ENCODE results near the gene SUN1.
"Not testable (repeated sequence)": the region's sequence is repeated elsewhere in the genome, so short reads cannot be mapped to it uniquely, and the experiment has no call there.

SUN1 gene, protein sequence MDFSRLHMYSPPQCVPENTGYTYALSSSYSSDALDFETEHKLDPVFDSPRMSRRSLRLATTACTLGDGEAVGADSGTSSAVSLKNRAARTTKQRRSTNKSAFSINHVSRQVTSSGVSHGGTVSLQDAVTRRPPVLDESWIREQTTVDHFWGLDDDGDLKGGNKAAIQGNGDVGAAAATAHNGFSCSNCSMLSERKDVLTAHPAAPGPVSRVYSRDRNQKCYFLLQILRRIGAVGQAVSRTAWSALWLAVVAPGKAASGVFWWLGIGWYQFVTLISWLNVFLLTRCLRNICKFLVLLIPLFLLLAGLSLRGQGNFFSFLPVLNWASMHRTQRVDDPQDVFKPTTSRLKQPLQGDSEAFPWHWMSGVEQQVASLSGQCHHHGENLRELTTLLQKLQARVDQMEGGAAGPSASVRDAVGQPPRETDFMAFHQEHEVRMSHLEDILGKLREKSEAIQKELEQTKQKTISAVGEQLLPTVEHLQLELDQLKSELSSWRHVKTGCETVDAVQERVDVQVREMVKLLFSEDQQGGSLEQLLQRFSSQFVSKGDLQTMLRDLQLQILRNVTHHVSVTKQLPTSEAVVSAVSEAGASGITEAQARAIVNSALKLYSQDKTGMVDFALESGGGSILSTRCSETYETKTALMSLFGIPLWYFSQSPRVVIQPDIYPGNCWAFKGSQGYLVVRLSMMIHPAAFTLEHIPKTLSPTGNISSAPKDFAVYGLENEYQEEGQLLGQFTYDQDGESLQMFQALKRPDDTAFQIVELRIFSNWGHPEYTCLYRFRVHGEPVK

DNA sequence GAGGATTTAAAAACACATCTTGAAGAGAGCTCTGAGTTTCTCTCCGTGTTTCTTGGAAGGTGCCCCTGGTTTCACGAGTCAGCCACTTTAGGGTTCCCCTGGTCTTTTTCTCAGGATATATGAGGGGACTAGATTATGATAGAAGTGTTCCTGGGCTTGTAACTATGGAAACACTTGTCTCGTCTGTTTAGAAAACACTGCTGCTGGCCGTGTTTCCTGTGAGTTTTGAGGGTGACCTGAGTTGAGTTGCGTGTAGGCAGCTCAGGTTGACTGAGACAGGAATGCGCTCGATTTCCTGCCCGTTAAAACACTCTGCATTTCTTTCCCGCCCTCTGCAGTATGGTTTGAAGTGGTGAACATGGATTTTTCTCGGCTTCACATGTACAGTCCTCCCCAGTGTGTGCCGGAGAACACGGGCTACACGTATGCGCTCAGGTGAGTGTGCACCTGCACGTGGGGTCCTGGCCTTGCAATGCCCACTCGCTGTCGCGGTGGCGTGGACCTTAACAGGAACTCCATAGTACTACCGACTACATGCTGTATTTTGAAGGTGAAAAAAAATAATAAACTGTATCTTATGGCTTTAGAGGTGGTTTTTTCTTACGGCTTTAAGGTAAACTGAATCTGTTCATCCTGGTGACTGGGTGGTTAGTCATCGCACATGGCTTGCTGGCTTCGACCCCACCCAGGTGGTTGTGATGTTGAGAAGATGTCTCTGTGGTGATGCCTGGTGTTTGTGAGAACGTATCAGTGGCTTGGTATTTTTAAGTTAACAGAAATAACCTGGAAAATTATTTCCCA, at the start of gene SUN1:
Gene SUN1 (plus strand): TSS at position 310 of the 801 bp plus-strand sequence. CDS start 49 bp downstream, at position 359.
- in situ Hi-C loops (cut with HindIII; ENCODE audit: low sequenced_read_pairs) = no loop called here

DNA sequence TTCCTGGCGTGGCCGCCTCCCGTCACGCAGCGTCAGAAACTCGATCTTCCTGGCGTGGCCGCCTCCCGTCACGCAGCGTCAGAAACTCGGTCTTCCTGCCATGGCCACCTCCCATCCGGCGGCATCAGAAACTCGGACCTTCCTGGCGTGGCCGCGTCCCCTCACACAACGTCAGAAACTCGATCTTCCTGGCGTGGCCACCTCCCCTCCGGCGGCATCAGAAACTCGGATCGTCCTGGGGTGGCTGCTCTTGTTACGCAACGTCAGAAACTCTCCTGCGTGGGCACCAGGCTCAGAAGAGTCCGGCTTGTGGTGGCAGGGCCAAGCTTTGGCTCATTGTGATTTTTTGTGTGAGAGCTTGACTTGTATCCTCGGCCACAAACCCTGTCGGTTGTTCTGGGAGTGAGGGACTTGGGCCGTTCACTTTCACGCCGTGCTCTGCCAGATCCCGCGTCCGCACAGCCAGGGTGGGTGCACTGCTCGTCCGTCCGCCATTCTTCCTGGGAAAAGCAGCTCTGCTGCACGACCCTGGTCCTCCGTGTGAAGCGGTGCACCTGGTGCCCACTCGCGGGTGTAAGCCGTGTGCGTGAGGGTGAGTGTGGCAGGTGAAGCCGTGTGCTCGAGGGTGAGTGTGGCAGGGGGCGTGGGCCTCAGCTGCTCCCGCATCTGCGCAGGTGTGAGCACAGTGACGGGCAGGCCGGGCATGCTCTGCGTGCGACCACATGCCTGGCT, 49.4 kb upstream of the SUN1 start:
- in situ Hi-C loops (cut with HindIII; ENCODE audit: low sequenced_read_pairs) = loop anchor here (10.0 kb wide), 1 partner anchor 182 kb away; no protein-coding TSS in a partner anchor

DNA sequence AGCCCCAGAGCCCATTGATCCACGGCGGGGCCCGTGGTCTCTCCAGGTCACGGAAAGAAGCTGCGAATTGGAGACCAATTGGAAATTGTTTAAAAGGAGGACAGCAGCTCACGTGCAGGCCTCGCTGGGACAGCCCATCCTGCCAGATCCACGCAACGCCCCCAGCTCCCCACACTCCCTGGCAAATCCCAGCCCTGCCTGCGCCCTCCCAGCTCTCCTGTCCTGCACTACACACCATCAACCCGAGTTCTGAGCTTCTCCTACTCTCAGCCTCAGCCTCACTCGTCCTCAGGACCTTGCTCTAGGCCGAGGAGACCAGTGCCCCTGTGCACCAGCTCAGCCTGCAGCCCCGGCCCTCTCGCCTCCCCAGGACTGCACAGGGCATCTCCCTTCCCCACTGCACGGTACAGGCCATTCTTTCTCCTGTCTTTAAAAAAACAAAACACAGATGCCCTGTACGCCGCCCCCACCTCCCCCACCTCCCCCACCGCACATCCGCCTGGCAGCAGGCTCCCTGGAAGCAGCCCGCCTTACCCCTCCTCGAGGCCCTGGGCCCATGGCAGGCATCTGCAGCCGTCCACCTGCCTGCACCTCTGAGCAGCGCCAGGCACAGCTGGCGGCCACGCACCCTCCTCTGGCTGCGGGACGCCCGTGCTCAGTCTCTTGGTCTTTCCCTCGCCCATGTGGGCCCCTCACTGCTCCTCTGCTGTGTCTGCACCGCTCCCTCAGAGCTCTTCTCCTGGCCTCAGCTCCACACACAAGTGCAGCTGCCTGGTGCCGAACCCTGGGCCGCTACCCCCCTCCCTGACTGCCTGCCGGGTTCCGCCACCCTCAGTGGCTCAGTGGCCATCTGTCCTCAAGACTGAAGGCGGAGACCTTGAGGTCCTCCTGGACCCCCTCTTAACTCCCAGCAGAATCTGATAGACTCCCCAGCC, 48.5 kb upstream of the SUN1 start:
- in situ Hi-C loops (cut with HindIII; ENCODE audit: low sequenced_read_pairs) = loop anchor here (10.0 kb wide), 1 partner anchor 181 kb away; no protein-coding TSS in a partner anchor

DNA sequence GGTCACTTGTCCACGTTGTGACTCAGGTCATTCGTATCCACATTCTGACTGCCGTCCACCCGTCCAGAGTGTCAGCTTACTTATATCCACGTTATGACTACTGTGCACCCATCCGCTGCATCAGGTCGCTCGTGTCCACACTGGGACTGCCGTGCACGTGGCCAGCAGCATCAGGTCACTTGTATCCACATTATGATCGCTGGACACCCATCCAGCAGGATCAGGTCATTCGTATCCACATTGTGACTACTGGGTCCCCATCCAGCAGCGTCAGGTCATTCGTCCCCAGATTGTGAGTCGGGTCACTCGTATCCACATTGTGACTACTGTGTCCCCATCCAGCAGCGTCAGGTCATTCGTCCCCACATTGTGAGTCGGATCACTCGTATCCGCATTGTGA, 47.3 kb upstream of the SUN1 start:
- in situ Hi-C loops (cut with HindIII; ENCODE audit: low sequenced_read_pairs) = loop anchor here (5.0 to 10.0 kb wide), 4 partner anchors 57 to 293 kb away; no protein-coding TSS in a partner anchor

DNA sequence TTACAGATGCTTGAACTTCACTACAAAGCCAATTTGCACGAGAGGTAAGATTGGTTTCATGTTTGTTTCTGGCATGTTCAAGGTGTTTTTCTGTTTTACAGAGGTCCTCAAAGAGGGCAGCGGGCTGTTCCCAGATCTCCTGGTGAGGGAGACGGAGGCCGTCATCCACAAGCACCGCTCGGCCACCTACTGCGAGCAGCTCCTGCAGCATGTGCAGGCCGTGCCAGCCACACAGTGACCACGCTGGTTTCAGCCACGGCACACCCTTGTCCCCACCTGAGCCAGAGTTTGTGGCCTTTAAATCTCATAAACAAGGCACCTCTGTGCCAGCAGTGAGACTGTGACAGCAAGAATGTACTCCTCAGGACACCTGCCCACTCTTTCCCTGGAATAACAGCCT, 46.9 kb upstream of the SUN1 start:
- in situ Hi-C loops (cut with HindIII; ENCODE audit: low sequenced_read_pairs) = loop anchor here (5.0 to 10.0 kb wide), 4 partner anchors 57 to 293 kb away; no protein-coding TSS in a partner anchor

DNA sequence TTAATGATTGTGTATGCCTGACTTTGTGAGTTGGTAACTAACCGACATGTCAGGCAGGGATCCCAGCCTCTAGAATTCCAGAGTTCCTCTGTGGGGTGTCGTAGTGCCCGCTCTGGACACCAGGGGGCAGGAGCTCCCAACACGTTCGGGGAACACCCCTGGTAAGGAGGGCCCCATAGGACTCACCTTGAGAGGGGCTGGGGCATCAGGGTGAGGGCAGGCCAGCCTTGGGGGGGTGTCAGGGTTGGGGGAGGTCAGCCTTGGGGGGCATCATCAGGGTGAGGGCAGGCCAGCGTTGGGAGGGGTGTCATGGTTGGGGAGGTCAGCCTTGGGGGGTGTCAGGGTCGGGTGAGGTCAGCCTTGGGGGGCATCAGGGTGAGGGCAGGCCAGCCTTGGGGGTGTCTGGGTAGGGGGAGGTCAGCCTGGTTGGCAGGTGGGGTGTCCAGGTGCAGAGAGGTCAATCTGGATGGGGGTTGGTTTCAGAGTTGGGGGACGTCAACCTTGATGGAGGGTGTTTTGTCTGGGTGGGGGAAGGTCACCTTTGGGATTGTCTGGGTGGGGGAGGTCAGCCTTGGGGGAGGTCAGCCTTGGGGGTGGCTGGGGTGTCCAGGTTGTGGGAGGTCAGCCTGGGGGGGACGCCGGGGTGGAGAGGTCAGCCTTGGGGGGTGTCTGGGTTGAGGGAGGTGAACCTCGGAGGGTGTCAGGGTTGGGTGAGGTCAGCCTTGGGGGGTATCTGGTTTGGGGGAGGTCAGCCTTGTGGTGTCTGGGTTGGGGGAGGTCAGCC, 45.6 kb upstream of the SUN1 start:
- in situ Hi-C loops (cut with HindIII; ENCODE audit: low sequenced_read_pairs) = loop anchor here (5.0 to 10.0 kb wide), 4 partner anchors 56 to 294 kb away; no protein-coding TSS in a partner anchor

DNA sequence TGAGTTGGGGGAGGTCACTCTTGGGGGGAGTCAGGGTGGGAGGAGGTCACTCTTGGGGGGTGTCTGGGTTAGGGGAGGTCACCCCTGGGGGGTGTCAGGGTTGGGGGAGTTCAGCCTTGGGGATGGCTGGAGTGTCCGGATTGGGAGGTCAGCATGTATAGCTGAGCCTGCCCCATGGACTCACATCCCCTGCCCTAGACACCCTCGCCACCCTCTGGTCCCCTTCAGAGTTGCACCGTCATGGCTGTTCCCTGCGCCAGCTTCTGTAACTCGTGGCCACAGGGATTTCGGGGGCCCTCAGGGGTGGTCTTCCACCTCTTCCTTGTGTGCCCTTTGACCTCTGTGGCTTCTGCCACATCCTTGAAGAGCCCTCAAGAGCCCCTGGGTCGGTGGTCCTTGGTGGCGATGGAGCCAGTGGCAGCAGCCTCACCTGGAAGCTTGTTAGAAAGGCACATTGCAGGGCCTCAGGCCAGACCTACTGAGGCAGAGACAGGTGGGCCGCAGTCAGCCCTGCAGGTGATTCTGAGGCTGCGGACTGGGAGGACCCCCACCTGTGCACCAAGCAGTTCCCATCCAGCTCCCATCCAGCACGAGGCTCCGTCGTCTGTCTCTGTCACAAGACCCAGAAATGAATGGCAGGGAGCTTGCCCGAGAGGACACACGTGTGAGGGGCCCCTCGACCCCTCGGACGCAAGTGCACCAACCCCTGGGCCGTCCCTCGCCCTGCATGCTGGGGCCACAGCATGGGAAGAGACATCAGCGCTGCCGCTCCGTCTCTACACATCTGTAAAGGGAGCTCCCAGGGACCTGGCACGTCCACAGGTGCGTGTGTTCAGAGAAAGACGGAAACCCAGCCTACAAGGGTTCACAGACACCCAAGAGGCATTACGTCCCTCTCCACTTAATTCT, 44.7 kb upstream of the SUN1 start:
- in situ Hi-C loops (cut with HindIII; ENCODE audit: low sequenced_read_pairs) = loop anchor here (5.0 to 10.0 kb wide), 4 partner anchors 55 to 295 kb away; no protein-coding TSS in a partner anchor

DNA sequence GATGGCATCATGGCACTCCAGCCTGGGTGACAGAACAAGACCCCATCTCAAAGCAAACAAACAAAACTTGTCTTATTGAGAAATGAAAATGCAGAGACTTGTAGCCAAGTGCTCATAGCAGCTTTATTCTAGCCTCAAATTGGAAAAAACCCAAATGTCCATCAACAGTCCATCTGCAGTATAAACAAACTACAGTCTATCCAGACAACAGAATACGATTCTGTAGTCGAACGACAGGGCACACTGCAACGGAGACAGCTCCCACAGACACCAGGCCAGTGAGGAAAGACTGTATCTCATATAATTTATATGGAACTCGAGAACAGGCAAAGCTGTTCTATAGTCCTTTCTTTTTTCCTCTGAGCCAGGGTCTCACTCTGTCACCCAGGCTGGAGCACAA, 40.8 kb upstream of the SUN1 start:
- in situ Hi-C loops (cut with HindIII; ENCODE audit: low sequenced_read_pairs) = no loop called here

DNA sequence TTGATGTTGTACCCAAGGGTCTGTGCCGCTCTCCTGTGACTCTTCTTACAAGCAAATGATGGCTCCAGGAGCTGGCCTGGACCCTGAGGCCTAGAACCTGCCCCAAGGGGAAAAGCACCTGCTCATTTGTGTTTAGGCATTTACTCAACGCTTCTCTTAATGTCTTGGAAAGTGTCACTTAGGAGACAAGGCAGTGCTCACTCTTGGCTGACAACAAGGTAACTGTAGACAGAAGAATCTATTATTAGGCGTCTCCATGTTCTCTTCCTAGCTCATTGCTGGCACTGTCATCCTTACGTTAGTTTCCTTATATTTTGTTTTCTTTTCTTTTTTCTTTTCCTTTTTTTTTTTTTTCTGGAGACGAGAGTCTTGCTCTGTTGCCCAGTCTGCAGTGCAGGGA, 38.1 kb upstream of the SUN1 start:
- in situ Hi-C loops (cut with HindIII; ENCODE audit: low sequenced_read_pairs) = no loop called here

DNA sequence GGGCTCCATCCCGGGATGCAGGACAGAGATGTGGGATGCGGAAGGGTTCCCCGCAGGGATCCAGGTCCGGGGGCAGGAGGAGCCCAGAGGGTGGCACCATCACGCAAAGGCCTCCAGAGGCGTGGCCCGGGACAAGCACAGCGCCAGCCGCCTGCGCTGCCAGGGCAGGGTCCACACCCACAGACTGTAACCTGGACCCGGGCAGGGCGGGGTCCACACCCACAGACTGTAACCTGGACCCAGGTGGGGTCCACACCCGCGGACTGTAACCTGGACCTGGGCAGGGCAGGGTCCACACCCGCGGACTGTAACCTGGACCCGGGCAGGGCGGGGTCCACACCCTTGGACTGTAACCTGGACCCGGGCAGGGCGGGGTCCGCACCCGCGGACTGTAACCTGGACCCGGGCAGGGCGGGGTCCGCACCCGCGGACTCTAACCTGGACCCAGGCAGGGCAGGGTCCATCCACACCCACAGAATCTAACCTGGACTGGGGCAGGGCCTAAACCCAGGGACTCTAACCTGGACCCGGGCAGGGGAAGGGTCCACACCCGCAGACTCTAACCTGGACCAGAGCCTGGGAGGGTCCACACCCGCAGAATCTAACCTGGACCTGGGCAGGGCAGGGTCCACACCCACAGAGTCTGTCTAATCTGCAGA, 37.5 kb upstream of the SUN1 start:
- in situ Hi-C loops (cut with HindIII; ENCODE audit: low sequenced_read_pairs) = no loop called here

DNA sequence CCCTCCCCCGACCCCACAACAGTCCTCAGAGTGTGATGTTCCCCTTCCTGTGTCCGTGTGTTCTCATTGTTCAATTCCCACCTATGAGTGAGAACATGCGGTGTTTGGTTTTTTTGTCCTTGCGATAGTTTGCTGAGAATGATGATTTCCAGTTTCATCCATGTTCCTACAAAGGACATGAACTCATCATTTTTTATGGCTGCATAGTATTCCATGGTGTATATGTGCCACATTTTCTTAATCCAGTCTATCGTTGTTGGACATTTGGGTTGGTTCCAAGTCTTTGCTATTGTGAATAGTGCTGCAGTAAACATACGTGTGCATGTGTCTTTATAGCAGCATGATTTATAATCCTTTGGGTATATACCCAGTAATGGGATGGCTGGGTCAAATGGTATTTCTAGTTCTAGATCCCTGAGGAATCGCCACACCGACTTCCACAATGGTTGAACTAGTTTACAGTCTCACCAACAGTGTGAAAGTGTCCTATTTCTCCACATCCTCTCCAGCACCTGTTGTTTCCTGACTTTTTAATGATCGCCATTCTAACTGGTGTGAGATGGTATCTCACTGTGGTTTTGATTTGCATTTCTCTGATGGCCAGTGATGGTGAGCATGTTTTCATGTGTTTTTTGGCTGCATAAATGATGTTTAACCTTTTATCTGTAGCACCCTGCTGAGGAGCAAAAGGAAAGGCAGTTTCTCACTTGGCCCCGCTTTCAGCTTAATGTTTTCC, 35.7 kb upstream of the SUN1 start:
- in situ Hi-C loops (cut with HindIII; ENCODE audit: low sequenced_read_pairs) = not testable (repeated sequence)

DNA sequence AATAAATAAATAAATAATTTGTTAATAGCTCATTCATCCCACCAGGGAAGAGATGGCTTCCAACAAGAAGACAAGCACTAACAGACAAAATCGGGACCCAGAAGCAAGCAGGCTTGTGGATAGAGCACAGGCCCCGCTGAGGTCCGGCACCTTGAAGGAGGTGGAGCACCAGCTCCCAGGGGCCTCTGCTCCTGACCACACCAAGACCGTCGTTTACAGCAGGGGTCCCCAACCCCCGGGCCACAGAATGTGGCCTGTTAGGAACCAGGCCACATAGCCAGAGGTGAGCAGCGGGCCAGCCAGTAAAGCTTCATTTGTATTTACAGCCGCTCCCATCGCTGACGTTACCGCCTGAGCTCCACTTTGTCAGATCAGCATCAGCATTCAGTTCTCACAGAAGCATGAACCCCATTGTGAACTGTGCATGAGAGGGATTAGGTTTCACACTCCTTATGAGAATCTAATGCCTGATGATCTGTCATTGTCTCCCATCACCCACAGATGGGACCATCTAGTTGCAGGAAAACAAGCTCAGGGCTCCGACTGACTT, 33.3 kb upstream of the SUN1 start:
- in situ Hi-C loops (cut with HindIII; ENCODE audit: low sequenced_read_pairs) = no loop called here

DNA sequence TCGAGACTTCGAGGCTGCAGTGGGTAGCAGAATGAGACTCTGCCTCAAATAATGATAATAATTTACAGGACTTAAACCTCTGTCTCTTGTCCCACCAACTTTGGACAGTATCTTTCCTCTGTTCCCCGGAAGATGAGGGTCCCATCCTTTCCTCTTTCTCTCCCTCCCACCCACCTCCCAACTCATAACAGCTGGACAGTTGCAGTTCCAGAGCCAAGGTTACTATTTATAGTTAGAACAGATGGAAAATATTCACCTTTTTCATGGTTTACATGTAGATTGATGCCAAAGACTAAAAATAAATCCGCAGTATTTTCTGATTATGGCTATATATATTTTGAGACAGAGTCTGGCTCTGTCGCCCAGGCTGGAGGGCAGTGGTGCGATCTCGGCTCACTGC, 31.6 kb upstream of the SUN1 start:
- in situ Hi-C loops (cut with HindIII; ENCODE audit: low sequenced_read_pairs) = no loop called here

DNA sequence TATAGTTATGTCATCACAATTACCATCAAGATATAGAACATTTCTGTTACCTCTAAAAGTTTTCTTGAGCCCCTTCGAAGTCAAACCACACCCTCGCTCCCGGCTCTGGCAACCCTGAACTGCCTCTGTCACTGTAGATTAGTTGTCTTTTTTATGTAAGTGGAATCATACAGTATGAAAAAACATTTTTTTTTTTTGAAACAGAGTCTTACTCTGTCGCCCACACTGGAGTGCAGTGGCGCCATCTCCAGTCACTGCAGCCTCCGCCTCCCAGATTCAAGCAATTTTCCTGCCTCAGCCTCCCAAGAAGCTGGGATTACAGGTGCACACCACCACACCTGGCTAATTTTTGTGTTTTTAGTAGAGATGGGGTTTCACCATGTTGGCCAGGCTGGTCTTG, 30.9 kb upstream of the SUN1 start:
- in situ Hi-C loops (cut with HindIII; ENCODE audit: low sequenced_read_pairs) = not testable (repeated sequence)

DNA sequence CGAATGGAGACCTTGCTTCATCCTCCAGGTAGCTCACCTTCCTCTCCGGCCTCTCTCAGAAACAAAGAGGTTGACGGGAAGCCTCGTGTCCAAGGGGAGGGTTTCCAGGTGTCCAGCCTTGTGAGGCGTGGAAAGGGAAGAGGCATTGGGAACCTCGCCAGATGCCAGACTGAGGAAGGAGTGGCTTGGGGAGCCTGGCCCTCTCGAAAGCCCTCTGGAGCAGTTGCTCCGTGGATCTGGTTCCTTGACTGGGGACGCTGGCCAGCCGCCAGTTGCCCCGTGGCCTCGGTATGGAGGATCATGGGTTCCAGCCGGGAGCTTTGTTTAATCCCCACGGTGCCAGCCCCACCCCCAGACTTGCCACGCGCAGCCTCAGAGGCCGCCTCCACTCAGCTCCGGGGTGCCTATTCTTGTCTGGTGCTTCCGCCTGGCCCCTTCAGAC, 30.3 kb upstream of the SUN1 start:
- in situ Hi-C loops (cut with HindIII; ENCODE audit: low sequenced_read_pairs) = no loop called here

Measured in endothelial cell of hepatic sinusoid (primary cell).